GM18861 (cell line): ENCODE data around the gene PLEKHA7.
"Not testable (repeated sequence)": the region's sequence is repeated elsewhere in the genome, so short reads cannot be mapped to it uniquely, and the experiment has no call there.

Experiments
- ATAC-seq: cut with Tn5 transposase; IDR thresholded peaks from one replicate; pipeline ENCODE4 v1.9.1; 2021; ENCODE audit not compliant: unreplicated experiment

Gene PLEKHA7

GRCh38 chr11:16942911-16943310, 71.3 kb downstream of the PLEKHA7 start:
- ATAC-seq = no peak

- ATAC-seq = no peak
Measured at GRCh38 chr11:16942342-16942741, 71.9 kb downstream of the PLEKHA7 start.

- ATAC-seq = no peak
Measured at GRCh38 chr11:16941935-16942334, 72.3 kb downstream of the PLEKHA7 start.

- ATAC-seq = no peak
Measured at GRCh38 chr11:16938061-16938460, 76.2 kb downstream of the PLEKHA7 start.

- no peak for ATAC-seq
Measured at GRCh38 chr11:16936643-16937042, 77.6 kb downstream of the PLEKHA7 start.

GRCh38 chr11:16935518-16936302, 78.5 kb downstream of the PLEKHA7 start:
- ATAC-seq = no peak

GRCh38 chr11:16933756-16934603, 80.2 kb downstream of the PLEKHA7 start:
- ATAC-seq = no peak

- no peak for ATAC-seq
Measured at GRCh38 chr11:16933291-16933690, 80.9 kb downstream of the PLEKHA7 start.

GRCh38 chr11:16928044-16928443, 86.2 kb downstream of the PLEKHA7 start:
- ATAC-seq = no peak

GRCh38 chr11:16926883-16927626, 87.2 kb downstream of the PLEKHA7 start:
- ATAC-seq = no peak

GRCh38 chr11:16925561-16926065, 88.6 kb downstream of the PLEKHA7 start:
- no peak for ATAC-seq

- ATAC-seq = no peak
Measured at GRCh38 chr11:16924826-16925560, 89.2 kb downstream of the PLEKHA7 start.

GRCh38 chr11:16924462-16924825, 89.8 kb downstream of the PLEKHA7 start:
- ATAC-seq = no peak

- ATAC-seq = no peak
Measured at GRCh38 chr11:16923987-16924386, 90.2 kb downstream of the PLEKHA7 start.

GRCh38 chr11:16921668-16922067, 92.5 kb downstream of the PLEKHA7 start:
- no peak for ATAC-seq

GRCh38 chr11:16921019-16921418, 93.2 kb downstream of the PLEKHA7 start:
- peak; percentile 57 for ATAC-seq

- no peak for ATAC-seq
Measured at GRCh38 chr11:16920559-16920958, 93.7 kb downstream of the PLEKHA7 start.

GRCh38 chr11:16918543-16919182, 95.6 kb downstream of the PLEKHA7 start:
- not testable (repeated sequence) for ATAC-seq

GRCh38 chr11:16917941-16918340, 96.3 kb downstream of the PLEKHA7 start:
- ATAC-seq = no peak

GRCh38 chr11:16912692-16913111, 101.5 kb downstream of the PLEKHA7 start:
- ATAC-seq = no peak
